H1 (cell line): ENCODE measurements around the gene MICU2. TPM values are rescaled to one million over a fixed set of nuclear protein-coding genes. Genes with fewer than 3 reads are reported as not detected.

Experiments used
- CTCF ChIA-PET: fragments of 300-600 bp; sonication (Branson Sonifier 250); formaldehyde crosslinking; loops from one replicate; lab custom pipeline; 2021; ENCODE audit not compliant: partially characterized antibody; lab: Charles Lee
- POLR2A ChIA-PET: fragments of 300-600 bp; sonication (Branson Sonifier 250); formaldehyde crosslinking; loops from one replicate; lab custom pipeline; 2021; ENCODE audit warnings: inconsistent platforms; ENCODE audit not compliant: partially characterized antibody; lab: Charles Lee
- DNase-seq, 2 experiments: peaks; one replicate each; pipeline versions ENCODE4 v3.0.0 to v3.0.0-alpha.2; 2010 to 2022; ENCODE audit warnings: low spot score in 2 of 2, low read depth in 1 of 2, mixed read lengths in 1 of 2
- FAIRE-seq: peaks from 2 replicates; lab custom pipeline; 2011; peaks lifted over from hg19 to GRCh38; lab: Jason Lieb, UNC
- H2AFZ ChIP-seq: 2 replicates; pipeline ENCODE4 v1.8.1; 2012; ENCODE audit warnings: low read length, inconsistent platforms
- H2AK5ac ChIP-seq: 2 replicates; pipeline ENCODE4 v1.6.1; 2013; ENCODE audit warnings: low read depth, low read length
- H2BK120ac ChIP-seq: replicated peaks from 2 replicates; pipeline ENCODE3; 2013; ENCODE audit warnings: low read depth, low read length, inconsistent platforms
- H2BK12ac ChIP-seq: 2 replicates; pipeline ENCODE4 v1.6.1; 2013; ENCODE audit warnings: low read depth, low read length
- H2BK15ac ChIP-seq: 2 replicates; pipeline ENCODE4 v1.6.1; 2013; ENCODE audit warnings: low read length
- H2BK20ac ChIP-seq: 2 replicates; pipeline ENCODE4 v1.6.1; 2013; ENCODE audit warnings: low read length
- H2BK5ac ChIP-seq: 2 replicates; pipeline ENCODE4 v1.6.1; 2013; ENCODE audit warnings: low read depth, low read length
- H3K14ac ChIP-seq: 2 replicates; pipeline ENCODE4 v1.6.1; 2013; ENCODE audit warnings: inconsistent platforms; ENCODE audit not compliant: insufficient read length
- H3K18ac ChIP-seq: 2 replicates; pipeline ENCODE4 v1.6.1; 2013; ENCODE audit warnings: low read length; ENCODE audit errors: extremely low read depth
- H3K23ac ChIP-seq: 2 replicates; pipeline ENCODE4 v1.6.1; 2013; ENCODE audit warnings: inconsistent platforms; ENCODE audit not compliant: insufficient read length
- H3K23me2 ChIP-seq: 2 replicates; pipeline ENCODE4 v1.6.1; 2013; ENCODE audit warnings: low read depth, low read length
- H3K27ac ChIP-seq: 2 replicates; pipeline ENCODE4 v1.6.1; 2011; ENCODE audit warnings: low read depth, low read length, inconsistent platforms
- H3K27me3 ChIP-seq, 4 experiments: replicated peaks in 1 of 4; 1 replicate in 1 of 4; 2 replicates in 3 of 4; pipeline versions ENCODE4 v1.6.1 to v1.8.1; 2011 to 2013; ENCODE audit warnings: low read length in 3 of 4, mild to moderate bottlenecking in 3 of 4, inconsistent platforms in 2 of 4, mixed read lengths in 2 of 4, moderate library complexity in 1 of 4; ENCODE audit not compliant: control insufficient read depth in 3 of 4, insufficient read depth in 3 of 4; ENCODE audit errors: extremely low read depth in 1 of 4
- H3K36me3 ChIP-seq, 4 experiments: 2 replicates each; pipeline versions ENCODE4 v1.6.1 to v1.8.1; 2011 to 2013; ENCODE audit warnings: mild to moderate bottlenecking in 4 of 4, low read length in 3 of 4, moderate library complexity in 2 of 4, control low read depth in 1 of 4, inconsistent platforms in 1 of 4; ENCODE audit not compliant: insufficient read depth in 4 of 4, control insufficient read depth in 2 of 4
- H3K4ac ChIP-seq: replicated peaks from 2 replicates; pipeline ENCODE3; 2013; ENCODE audit warnings: low read length, low read depth, mixed read lengths, inconsistent platforms; ENCODE audit not compliant: insufficient read length
- H3K4me1 ChIP-seq, 4 experiments: replicated peaks in 1 of 4; 1 replicate in 1 of 4; 2 replicates in 3 of 4; pipeline versions ENCODE4 v1.6.1 to v1.8.1; 2011 to 2013; ENCODE audit warnings: low read length in 3 of 4, inconsistent platforms in 2 of 4, mixed read lengths in 1 of 4; ENCODE audit not compliant: insufficient read depth in 4 of 4, control insufficient read depth in 3 of 4
- H3K4me2 ChIP-seq, 2 experiments: 2 replicates each; pipeline versions ENCODE4 v1.6.1 to v1.8.1; 2011 to 2013; ENCODE audit warnings: low read depth in 2 of 2, low read length in 2 of 2, control low read depth in 1 of 2, inconsistent platforms in 1 of 2, mild to moderate bottlenecking in 1 of 2; ENCODE audit not compliant: insufficient read depth in 1 of 2
- H3K4me3 ChIP-seq, 4 experiments: fragments of 200-600, 300-600 bp in 1 of 4; sonication (generic), shearing (Covaris generic), sonication (Bioruptor Twin) in 1 of 4; 2 replicates each; pipeline versions ENCODE4 v1.5.1 to v1.8.1; 2011 to 2016; ENCODE audit warnings: low read length in 4 of 4, low read depth in 3 of 4, control low read depth in 2 of 4, inconsistent platforms in 2 of 4, mild to moderate bottlenecking in 2 of 4, mixed read lengths in 1 of 4, moderate library complexity in 1 of 4; ENCODE audit not compliant: insufficient read depth in 2 of 4; ENCODE audit errors: extremely low read depth in 1 of 4
- H3K56ac ChIP-seq: replicated peaks from 2 replicates; pipeline ENCODE3; 2013; ENCODE audit warnings: low read depth, mild to moderate bottlenecking, mixed read lengths, low read length, inconsistent platforms; ENCODE audit not compliant: insufficient read length
- H3K79me1 ChIP-seq: 2 replicates; pipeline ENCODE4 v1.6.1; 2013; ENCODE audit warnings: low read depth, low read length, control low read depth
- H3K79me2 ChIP-seq, 2 experiments: 2 replicates each; pipeline versions ENCODE4 v1.6.1 to v1.8.1; 2012 to 2013; ENCODE audit warnings: low read length in 2 of 2, mild to moderate bottlenecking in 2 of 2, inconsistent platforms in 1 of 2; ENCODE audit not compliant: insufficient read depth in 2 of 2, control insufficient read depth in 1 of 2
- H3K9ac ChIP-seq, 4 experiments: replicated peaks in 1 of 4; 1 replicate in 1 of 4; 2 replicates in 3 of 4; pipeline versions ENCODE4 v1.6.1 to v1.8.1; 2011 to 2013; ENCODE audit warnings: low read depth in 3 of 4, low read length in 3 of 4, control low read depth in 2 of 4, mild to moderate bottlenecking in 2 of 4, moderate library complexity in 2 of 4, inconsistent platforms in 1 of 4; ENCODE audit errors: extremely low read depth in 1 of 4
- H3K9me3 ChIP-seq, 2 experiments: 2 replicates each; pipeline versions ENCODE4 v1.6.1 to v1.8.1; 2012 to 2013; ENCODE audit warnings: mild to moderate bottlenecking in 2 of 2, moderate library complexity in 2 of 2, control low read depth in 1 of 2, inconsistent platforms in 1 of 2, low read depth in 1 of 2, low read length in 1 of 2, mixed read lengths in 1 of 2; ENCODE audit not compliant: insufficient read depth in 2 of 2
- H4K20me1 ChIP-seq, 2 experiments: replicated peaks in 1 of 2; 2 replicates each; pipeline versions ENCODE3 to v1.8.1; 2011 to 2013; ENCODE audit warnings: inconsistent platforms in 2 of 2, low read length in 2 of 2, mild to moderate bottlenecking in 1 of 2; ENCODE audit not compliant: insufficient read depth in 2 of 2, control insufficient read depth in 1 of 2
- H4K5ac ChIP-seq: 2 replicates; pipeline ENCODE4 v1.6.1; 2013; ENCODE audit warnings: low read length, low read depth, mixed read lengths, inconsistent platforms; ENCODE audit not compliant: insufficient read length
- H4K8ac ChIP-seq: 2 replicates; pipeline ENCODE4 v1.8.0; 2013; ENCODE audit warnings: mild to moderate bottlenecking, moderate library complexity, low read length, inconsistent platforms; ENCODE audit not compliant: insufficient read depth; ENCODE audit errors: extremely low read depth
- H4K91ac ChIP-seq: replicated peaks from 2 replicates; pipeline ENCODE3; 2013; ENCODE audit warnings: low read length, mixed read lengths, inconsistent platforms; ENCODE audit not compliant: insufficient read length
- CREB1 ChIP-seq: IDR thresholded peaks from 2 replicates; pipeline ENCODE4 v1.6.1; 2012; ENCODE audit warnings: inconsistent platforms
- EZH2 ChIP-seq: fragments of 200-600 bp; sonication (generic); IDR thresholded peaks from 2 replicates; pipeline ENCODE4 v1.7.1; 2012; ENCODE audit warnings: low read depth, mild to moderate bottlenecking, moderate library complexity, low read length, inconsistent platforms; ENCODE audit not compliant: severe bottlenecking
- GABPA ChIP-seq: IDR thresholded peaks from 2 replicates; pipeline ENCODE4 v1.6.1; 2011; ENCODE audit warnings: mild to moderate bottlenecking, low read length, moderate library complexity, borderline replicate concordance; ENCODE audit not compliant: insufficient read depth
- HDAC2 ChIP-seq, 2 experiments: fragments of 300-600 bp in 1 of 2; sonication (generic) in 1 of 2; IDR thresholded peaks; 2 replicates each; pipeline ENCODE4 v1.6.1; 2011 to 2012; ENCODE audit warnings: low read depth in 2 of 2, low read length in 2 of 2, mild to moderate bottlenecking in 2 of 2, moderate library complexity in 2 of 2, borderline replicate concordance in 1 of 2, inconsistent platforms in 1 of 2
- JUN ChIP-seq: IDR thresholded peaks from 2 replicates; pipeline ENCODE4 v1.6.1; 2011; ENCODE audit warnings: low read depth, mild to moderate bottlenecking, improper control_type of control experiment, low read length
- NRF1 ChIP-seq: IDR thresholded peaks from 2 replicates; pipeline ENCODE4 v1.6.1; 2011; ENCODE audit warnings: mild to moderate bottlenecking, low read depth, low read length, improper control_type of control experiment
- PHF8 ChIP-seq: fragments of 200-600 bp; sonication (generic); conservative IDR thresholded peaks from 2 replicates; pipeline ENCODE4 v1.7.1; 2012; ENCODE audit warnings: low read depth, mild to moderate bottlenecking, inconsistent platforms, low read length, moderate library complexity
- POU5F1 ChIP-seq: IDR thresholded peaks from 2 replicates; pipeline ENCODE4 v1.6.1; 2011; ENCODE audit warnings: low read depth, mild to moderate bottlenecking, low read length, moderate library complexity
- RBBP5 ChIP-seq: IDR thresholded peaks from 2 replicates; pipeline ENCODE4 v1.7.1; 2012; ENCODE audit warnings: low read depth, mild to moderate bottlenecking, inconsistent platforms, low read length, moderate library complexity, borderline replicate concordance
- SAP30 ChIP-seq: fragments of 300-600 bp; sonication (generic); IDR thresholded peaks from 2 replicates; pipeline ENCODE4 v1.7.1; 2012; ENCODE audit warnings: low read length, moderate library complexity, mild to moderate bottlenecking, inconsistent platforms; ENCODE audit not compliant: insufficient read depth, insufficient replicate concordance
- SP2 ChIP-seq: IDR thresholded peaks from 2 replicates; pipeline ENCODE4 v1.6.1; 2012; ENCODE audit warnings: mild to moderate bottlenecking, low read length, inconsistent platforms
- SUZ12 ChIP-seq: fragments of 200-600 bp; sonication (generic); IDR thresholded peaks from 2 replicates; pipeline ENCODE4 v1.6.1; 2012; ENCODE audit warnings: mild to moderate bottlenecking, inconsistent platforms, low read length, moderate library complexity, mixed read lengths
- TAF1 ChIP-seq: IDR thresholded peaks from 2 replicates; pipeline ENCODE4 v1.6.1; 2011; ENCODE audit warnings: mild to moderate bottlenecking, low read depth, low read length
- TBP ChIP-seq: IDR thresholded peaks from 2 replicates; pipeline ENCODE4 v1.6.1; 2011; ENCODE audit warnings: low read depth, low read length, improper control_type of control experiment
- WGBS, 2 experiments: shearing (Covaris generic) in 1 of 2; methylation state at CpG; one replicate each; pipeline versions ENCODE4 v1.1.6 to v1.1.7; 2013 to 2015; ENCODE audit warnings: low lambda C conversion rate in 2 of 2, mixed read lengths in 2 of 2, inconsistent platforms in 1 of 2, low coverage in 1 of 2, missing lambda C conversion rate in 1 of 2; ENCODE audit not compliant: insufficient replicate concordance in 2 of 2, insufficient coverage in 1 of 2, insufficient read length in 1 of 2; ENCODE audit errors: extremely low coverage in 1 of 2, missing lambda C conversion rate in 1 of 2; 5-methylcytosine and 5-hydroxymethylcytosine counted together
- polyA plus RNA-seq, 7 experiments: library from polyadenylated mRNA; depleted of rRNA in 3 of 7; stranded (reverse) in 5 of 7; unstranded in 2 of 7; fragments of >200 nt in 5 of 7; fragments of 200-250 nt in 2 of 7; gene quantifications; 1 replicate in 5 of 7; 2 replicates in 1 of 7; 4 replicates in 1 of 7; pipeline versions ENCODE4 v1.2.1 to v1.2.3, GENCODE V29; 2011 to 2013; ENCODE audit warnings: missing spikeins in 2 of 7, mixed read lengths in 2 of 7
- total RNA-seq: library from RNA; stranded (reverse); fragmentation: NEBNext Ultra II Directional; extraction: Animal tissue kit (Norgen Biotek cat#: 25700); gene quantifications from 2 replicates; pipeline ENCODE4 v1.2.1, GENCODE V29; 2021

The MICU2 gene
- total and polyA plus RNA-seq, 2 of the 8 experiments (the other 6 are each of a cell fraction or from before 2014, with no cell fraction given) = 34.6 to 36.5 TPM

DNA sequence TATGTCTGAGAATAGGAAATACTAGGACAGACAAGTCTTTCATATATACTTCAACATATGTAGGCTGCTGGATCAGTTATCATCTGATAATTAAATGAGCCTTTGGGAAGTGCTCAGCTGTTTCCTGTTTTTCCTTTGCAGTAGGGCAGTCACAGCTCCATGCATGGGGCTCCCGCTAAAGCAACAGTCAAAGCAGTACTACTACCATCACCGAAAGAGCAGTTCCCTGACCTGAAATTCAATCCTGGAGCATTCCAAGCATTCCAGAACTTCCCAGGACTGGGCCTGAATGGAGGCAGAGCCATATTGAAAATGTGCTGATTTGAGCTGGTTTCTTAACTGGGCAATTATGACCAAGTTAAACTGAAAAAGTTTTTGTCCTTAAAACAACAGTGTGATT lies 20.5 kb downstream of the MICU2 start:
- H2BK120ac ChIP-seq = no peak overlapping the region
- H3K18ac ChIP-seq = no peak overlapping the region
- H3K14ac ChIP-seq = no peak overlapping the region
- peaks cover 2% of the 10 kb centered on the region; the same call in 1 of the 2 replicates for H3K79me1 ChIP-seq
- H3K27ac ChIP-seq = no peak overlapping the region; the same call in 1 of the 2 replicates
- H3K4me3 ChIP-seq = no peak overlapping the region
- no peaks in the 10 kb centered on the region for H4K20me1 ChIP-seq
- ChIA-PET CTCF (interaction anchor here (1.2 kb wide), 1 partner anchor 107 kb away, joined by 3 read pairs; no protein-coding TSS in a partner anchor), POLR2A (interaction anchor here (1.2 to 1.7 kb wide), 2 partner anchors 15 to 20 kb away, joined by 3 to 9 read pairs; partner anchors contain the start of gene MICU2)
- H3K27me3 ChIP-seq = no peaks in the 10 kb centered on the region
- H3K23me2 ChIP-seq = no peaks in the 10 kb centered on the region
- 38% methylated on average over 2 of the region's 2 CpGs; no CpG with 5 or more reads in 1 of the 2 experiments for WGBS, 2 experiments
- no peak overlapping the region for H2AFZ ChIP-seq
- H4K5ac ChIP-seq = no peak overlapping the region
- H3K4me1 ChIP-seq = peaks cover 0 to 7% (median 1%) of the 10 kb centered on the region in 4 experiments; a peak in 2 of 7 replicates
- no peak overlapping the region for H2BK5ac ChIP-seq
- H3K9me3 ChIP-seq = no peaks in the 10 kb centered on the region
- no peak overlapping the region for H2AK5ac ChIP-seq
- no peak overlapping the region for H3K4me2 ChIP-seq
- H3K36me3 ChIP-seq = no peaks in the 10 kb centered on the region; a peak in 1 of 8 replicates
- H2BK20ac ChIP-seq = no peak overlapping the region
- H2BK12ac ChIP-seq = no peak overlapping the region
- H4K8ac ChIP-seq = no peak overlapping the region
- H3K79me2 ChIP-seq = peaks cover 1 to 54% of the 10 kb centered on the region in 2 experiments; a peak in 3 of 4 replicates
- H2BK15ac ChIP-seq = no peak overlapping the region
- FAIRE-seq (peak; percentile 82), DNase-seq (peak in 1 of 2 experiments; percentile 3)
- H4K91ac ChIP-seq = no peak overlapping the region
- no peak overlapping the region for H3K23ac ChIP-seq
- no peak overlapping the region for H3K9ac ChIP-seq
- no peak overlapping the region for H3K4ac ChIP-seq
- H3K56ac ChIP-seq = no peak overlapping the region
- TF ChIP-seq NRF1 (no peak), CREB1 (no peak), HDAC2 (IDR thresholded peaks at IDR 0.05; ENCODE audit: borderline replicate concordance in 1 of 2, low read depth in 2 of 2, low read length in 2 of 2) (no peak), GABPA (no peak), SUZ12 (no peak), SP2 (no peak), SAP30 (no peak), RBBP5 (no peak), JUN (no peak), POU5F1 (no peak), EZH2 (no peak), PHF8 (no peak), TBP (no peak), TAF1 (0 out of 2 replicates have a peak, but pooled peaks have one; percentile 50)
